IMR-90 (cell line): ENCODE measurements around the gene CTRL. TPM values are rescaled to one million over a fixed set of nuclear protein-coding genes. Genes with fewer than 3 reads are reported as not detected.

Source experiments
- ATAC-seq: fragments of 200-7000 bp; cut with Tn5 transposase; 2 replicates; pipeline ENCODE4 v1.9.1; 2020; ENCODE audit warnings: low read depth, mild to moderate bottlenecking, moderate library complexity
- BruUV-seq: library from RNA; stranded (reverse); fragments of 400-500 nt; replicated peaks from 2 replicates; lab custom pipeline; 2021; lab: Mats Ljungman, UMichigan
- CTCF ChIA-PET: fragments of 300-600 bp; formaldehyde crosslinking; extraction: SDS; loops from one replicate; lab custom pipeline; 2021; ENCODE audit warnings: antibody characterized with exemption; lab: Yijun Ruan, JAX
- POLR2A ChIA-PET: fragments of 300-600 bp; sonication (Branson Sonifier 250); formaldehyde crosslinking; loops from one replicate; lab custom pipeline; 2022; ENCODE audit warnings: antibody characterized with exemption; ENCODE audit not compliant: unreplicated experiment; lab: Charles Lee
- DNase-seq: peaks from one replicate; pipeline ENCODE4 v3.0.0; 2013
- H2AFZ ChIP-seq: replicated peaks from 2 replicates; pipeline ENCODE3; 2013; ENCODE audit warnings: low read length, mild to moderate bottlenecking; ENCODE audit not compliant: poor library complexity
- H2AK5ac ChIP-seq: 2 replicates; pipeline ENCODE4 v1.6.1; 2013; ENCODE audit warnings: low read depth, low read length, inconsistent platforms
- H2AK9ac ChIP-seq: replicated peaks from 2 replicates; pipeline ENCODE3; 2013; ENCODE audit warnings: mild to moderate bottlenecking, low read depth, low read length, moderate library complexity; ENCODE audit not compliant: poor library complexity
- H2BK120ac ChIP-seq: 2 replicates; pipeline ENCODE4 v1.6.1; 2013; ENCODE audit warnings: low read depth, low read length, inconsistent platforms
- H2BK15ac ChIP-seq: 3 replicates; pipeline ENCODE4 v1.6.1; 2013; ENCODE audit warnings: low read depth, low read length, inconsistent platforms
- H2BK20ac ChIP-seq: 2 replicates; pipeline ENCODE4 v1.6.1; 2013; ENCODE audit warnings: low read depth, mild to moderate bottlenecking, inconsistent platforms, low read length, moderate library complexity
- H2BK5ac ChIP-seq: 2 replicates; pipeline ENCODE4 v1.6.1; 2013; ENCODE audit warnings: mild to moderate bottlenecking, low read depth, low read length, inconsistent platforms; ENCODE audit not compliant: poor library complexity, severe bottlenecking
- H3K14ac ChIP-seq: replicated peaks from 2 replicates; pipeline ENCODE4 v1.6.1; 2013; ENCODE audit warnings: low read depth, low read length, inconsistent platforms
- H3K18ac ChIP-seq: 2 replicates; pipeline ENCODE4 v1.6.1; 2013; ENCODE audit warnings: low read depth, low read length, control low read depth
- H3K23ac ChIP-seq: 2 replicates; pipeline ENCODE4 v1.6.1; 2013; ENCODE audit warnings: low read depth, low read length, inconsistent platforms
- H3K27ac ChIP-seq: 2 replicates; pipeline ENCODE4 v1.5.1; 2013; ENCODE audit warnings: mild to moderate bottlenecking, control low read depth, low read length; ENCODE audit not compliant: insufficient read depth
- H3K27me3 ChIP-seq: 2 replicates; pipeline ENCODE4 v1.6.1; 2013; ENCODE audit warnings: low read length; ENCODE audit not compliant: control insufficient read depth, insufficient read depth
- H3K36me3 ChIP-seq: 2 replicates; pipeline ENCODE4 v1.6.1; 2013; ENCODE audit warnings: low read length, mixed read lengths; ENCODE audit not compliant: control insufficient read depth, insufficient read depth
- H3K4ac ChIP-seq: 2 replicates; pipeline ENCODE4 v1.6.1; 2013; ENCODE audit warnings: low read depth, low read length, inconsistent platforms
- H3K4me1 ChIP-seq: 2 replicates; pipeline ENCODE4 v1.6.1; 2013; ENCODE audit warnings: low read length, mixed read lengths; ENCODE audit not compliant: control insufficient read depth, insufficient read depth
- H3K4me2 ChIP-seq: 2 replicates; pipeline ENCODE4 v1.6.1; 2013; ENCODE audit warnings: low read depth, mild to moderate bottlenecking, control low read depth, low read length, moderate library complexity
- H3K4me3 ChIP-seq: 2 replicates; pipeline ENCODE4 v1.5.1; 2013; ENCODE audit warnings: low read depth, mild to moderate bottlenecking, control low read depth, low read length, moderate library complexity; ENCODE audit not compliant: insufficient read depth
- H3K56ac ChIP-seq: 2 replicates; pipeline ENCODE4 v1.6.1; 2013; ENCODE audit warnings: low read length, inconsistent platforms; ENCODE audit not compliant: insufficient read depth; ENCODE audit errors: extremely low read depth
- H3K79me1 ChIP-seq, 2 experiments: 2 replicates each; pipeline ENCODE4 v1.6.1; 2013; ENCODE audit warnings: low read length in 2 of 2, inconsistent platforms in 1 of 2, low read depth in 1 of 2
- H3K9ac ChIP-seq: 2 replicates; pipeline ENCODE4 v1.6.1; 2013; ENCODE audit warnings: low read depth, low read length, control low read depth
- H3K9me1 ChIP-seq: 2 replicates; pipeline ENCODE4 v1.6.1; 2013; ENCODE audit warnings: low read length, inconsistent platforms; ENCODE audit not compliant: insufficient read depth
- H3K9me3 ChIP-seq: 2 replicates; pipeline ENCODE4 v1.6.1; 2013; ENCODE audit warnings: low read length; ENCODE audit not compliant: control insufficient read depth, insufficient read depth
- H4K20me1 ChIP-seq: 2 replicates; pipeline ENCODE4 v1.6.1; 2013; ENCODE audit warnings: low read length, inconsistent platforms; ENCODE audit not compliant: insufficient read depth
- H4K5ac ChIP-seq: 2 replicates; pipeline ENCODE4 v1.6.1; 2013; ENCODE audit warnings: mild to moderate bottlenecking, low read depth, low read length, control low read depth
- H4K8ac ChIP-seq, 2 experiments: 2 replicates each; pipeline ENCODE4 v1.6.1; 2013; ENCODE audit warnings: low read depth in 2 of 2, low read length in 2 of 2, control low read depth in 1 of 2, inconsistent platforms in 1 of 2
- H4K91ac ChIP-seq: 2 replicates; pipeline ENCODE4 v1.6.1; 2013; ENCODE audit warnings: low read depth, low read length, inconsistent platforms; ENCODE audit not compliant: insufficient read depth
- CEBPB ChIP-seq: IDR thresholded peaks from 2 replicates; pipeline ENCODE4 v1.6.1; 2012; ENCODE audit warnings: low read depth, low read length, improper control_type of control experiment
- CHD1 ChIP-seq: IDR thresholded peaks from 2 replicates; pipeline ENCODE4 v1.6.1; 2012; ENCODE audit warnings: low read depth, low read length, improper control_type of control experiment
- FOS ChIP-seq: fragments of 150-350 bp; IDR thresholded peaks from 2 replicates; pipeline ENCODE4 v1.6.1; 2016; ENCODE audit warnings: low read depth, low read length
- MAFK ChIP-seq: IDR thresholded peaks from 2 replicates; pipeline ENCODE4 v1.6.1; 2012; ENCODE audit warnings: low read depth, low read length, improper control_type of control experiment
- MXI1 ChIP-seq: IDR thresholded peaks from 2 replicates; pipeline ENCODE4 v1.6.1; 2012; ENCODE audit warnings: low read depth, mild to moderate bottlenecking, low read length, moderate library complexity, borderline replicate concordance
- POLR2A ChIP-seq: IDR thresholded peaks from 2 replicates; pipeline ENCODE4 v1.6.1; 2012; ENCODE audit warnings: mild to moderate bottlenecking, low read depth, low read length
- RAD21 ChIP-seq: IDR thresholded peaks from 2 replicates; pipeline ENCODE4 v1.6.1; 2012; ENCODE audit warnings: low read length, improper control_type of control experiment
- RCOR1 ChIP-seq: IDR thresholded peaks from 2 replicates; pipeline ENCODE4 v1.6.1; 2012; ENCODE audit warnings: mild to moderate bottlenecking, low read length, improper control_type of control experiment; ENCODE audit not compliant: insufficient replicate concordance
- SMC3 ChIP-seq: fragments of 150-350 bp; IDR thresholded peaks from 2 replicates; pipeline ENCODE4 v1.6.1; 2016; ENCODE audit warnings: low read depth, mild to moderate bottlenecking, antibody characterized with exemption, low read length, moderate library complexity
- WGBS, 2 experiments: methylation state at CpG; one replicate each; pipeline versions ENCODE4 v1.1.5 to v1.1.7; 2013; ENCODE audit warnings: missing lambda C conversion rate in 2 of 2; ENCODE audit not compliant: insufficient read length in 1 of 2; ENCODE audit errors: extremely low coverage in 2 of 2; 5-methylcytosine and 5-hydroxymethylcytosine counted together
- dilution Hi-C: fragments of 300-500 bp; cut with HindIII; formaldehyde crosslinking; loops from one replicate; pipeline ENCODE4 v1.14.3; 2018; ENCODE audit warnings: low sequenced_read_pairs; ENCODE audit not compliant: unreplicated experiment
- in situ Hi-C: fragments of 300-500 bp; cut with MboI; formaldehyde crosslinking; loops from 3 replicates; pipeline ENCODE4 v1.14.3; 2019; ENCODE audit warnings: low sequenced_read_pairs, inconsistent platforms, mixed read lengths
- intact Hi-C: fragments of 100-400 bp; cut with micrococcal nuclease; formaldehyde crosslinking; loops from 2 replicates; pipeline ENCODE4 v1.10.0; 2022
- polyA plus RNA-seq, 3 experiments: library from polyadenylated mRNA; depleted of rRNA; stranded (reverse); fragments of >200 nt; gene quantifications; 2 replicates each; pipeline ENCODE4 v1.2.3, GENCODE V29; 2012; ENCODE audit warnings: low replicate concordance in 1 of 3
- total RNA-seq: library from RNA; depleted of rRNA; stranded (reverse); fragments of >200 nt; gene quantifications from 2 replicates; pipeline ENCODE4 v1.2.3, GENCODE V29; 2012
- TF ChIP-seq, protein P1 (sequence below): conservative IDR thresholded peaks from 2 replicates; pipeline ENCODE4 v1.5.1; 2012; ENCODE audit warnings: mild to moderate bottlenecking, low read depth, low read length, improper control_type of control experiment
- TF ChIP-seq, protein P2 (sequence below): fragments of 150-350 bp; IDR thresholded peaks from 2 replicates; pipeline ENCODE4 v1.6.1; 2016; ENCODE audit warnings: low read depth, mild to moderate bottlenecking, low read length, moderate library complexity, borderline replicate concordance

CTRL gene
- total and polyA plus RNA-seq, 2 of the 4 experiments (the other 2 are of a cell fraction): 0.18 to 1.1 TPM

DNA sequence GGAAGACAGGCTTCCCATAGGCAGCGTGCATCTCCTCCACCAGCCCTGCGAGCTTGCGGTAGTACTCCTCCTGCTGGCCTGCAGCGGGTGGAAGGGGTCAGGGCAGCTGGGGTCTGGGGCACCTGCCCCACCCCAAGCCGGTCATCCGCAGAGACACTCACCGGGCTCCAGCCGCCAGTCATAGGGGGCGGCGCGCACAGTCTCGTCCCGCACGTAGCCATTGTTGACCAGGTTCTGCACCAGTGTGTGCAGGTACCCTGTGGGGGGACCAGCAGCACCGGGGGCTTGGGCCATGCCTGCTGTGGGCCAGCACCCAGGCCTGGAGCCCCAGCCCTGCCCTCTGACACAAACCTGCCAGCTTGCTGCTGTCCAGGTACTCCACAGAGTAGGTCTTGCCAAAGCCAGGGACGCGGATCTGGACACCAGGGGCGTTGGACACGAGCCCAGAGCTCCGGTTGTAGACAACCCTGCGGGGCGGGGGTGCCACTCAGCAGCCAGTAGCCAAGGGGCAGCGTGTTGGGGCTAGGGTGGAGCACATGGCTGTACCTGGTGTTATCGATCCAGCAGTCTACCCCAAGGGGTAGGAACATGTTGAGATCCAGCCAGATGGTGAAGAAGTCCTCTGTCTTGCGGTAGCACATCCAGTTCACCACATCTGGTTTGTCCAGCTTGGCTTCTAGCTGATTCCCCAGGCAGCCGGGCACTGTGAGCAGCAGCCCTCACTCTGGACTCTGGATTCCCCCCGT lies 11.0 kb upstream of the CTRL start (continued):
- TF ChIP-seq, protein P1, sequence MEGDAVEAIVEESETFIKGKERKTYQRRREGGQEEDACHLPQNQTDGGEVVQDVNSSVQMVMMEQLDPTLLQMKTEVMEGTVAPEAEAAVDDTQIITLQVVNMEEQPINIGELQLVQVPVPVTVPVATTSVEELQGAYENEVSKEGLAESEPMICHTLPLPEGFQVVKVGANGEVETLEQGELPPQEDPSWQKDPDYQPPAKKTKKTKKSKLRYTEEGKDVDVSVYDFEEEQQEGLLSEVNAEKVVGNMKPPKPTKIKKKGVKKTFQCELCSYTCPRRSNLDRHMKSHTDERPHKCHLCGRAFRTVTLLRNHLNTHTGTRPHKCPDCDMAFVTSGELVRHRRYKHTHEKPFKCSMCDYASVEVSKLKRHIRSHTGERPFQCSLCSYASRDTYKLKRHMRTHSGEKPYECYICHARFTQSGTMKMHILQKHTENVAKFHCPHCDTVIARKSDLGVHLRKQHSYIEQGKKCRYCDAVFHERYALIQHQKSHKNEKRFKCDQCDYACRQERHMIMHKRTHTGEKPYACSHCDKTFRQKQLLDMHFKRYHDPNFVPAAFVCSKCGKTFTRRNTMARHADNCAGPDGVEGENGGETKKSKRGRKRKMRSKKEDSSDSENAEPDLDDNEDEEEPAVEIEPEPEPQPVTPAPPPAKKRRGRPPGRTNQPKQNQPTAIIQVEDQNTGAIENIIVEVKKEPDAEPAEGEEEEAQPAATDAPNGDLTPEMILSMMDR: no peak

DNA sequence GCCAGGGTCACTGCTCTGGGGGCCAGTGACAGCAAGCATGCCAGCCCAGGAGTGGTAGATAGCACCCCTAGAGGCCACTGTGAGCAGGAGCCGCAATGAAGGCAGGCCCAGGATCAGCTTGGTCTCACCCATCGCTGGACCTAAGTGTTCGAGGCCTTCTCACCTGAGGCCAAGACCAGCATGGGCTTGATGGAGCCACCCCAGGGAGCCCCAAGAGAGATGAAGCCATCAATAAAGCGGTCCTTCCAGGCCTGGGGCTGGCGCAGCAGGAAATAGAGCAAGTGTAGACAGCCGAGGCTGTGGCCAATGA lies 10.5 kb upstream of the CTRL start:
- ChIA-PET POLR2A (no interaction called here), CTCF (interaction anchor here (0.5 to 0.8 kb wide), 3 partner anchors 53 to 113 kb away, joined by 3 read pairs; no protein-coding TSS in a partner anchor)
- intact Hi-C loops: no loop called here
- TF ChIP-seq CEBPB (no peak), CHD1 (no peak), POLR2A (no peak), MAFK (no peak), RAD21 (peak; percentile 46), MXI1 (no peak), SMC3 (no peak), FOS (no peak), RCOR1 (no peak)
- TF ChIP-seq, protein P1: peak; percentile 52
- TF ChIP-seq, protein P2, sequence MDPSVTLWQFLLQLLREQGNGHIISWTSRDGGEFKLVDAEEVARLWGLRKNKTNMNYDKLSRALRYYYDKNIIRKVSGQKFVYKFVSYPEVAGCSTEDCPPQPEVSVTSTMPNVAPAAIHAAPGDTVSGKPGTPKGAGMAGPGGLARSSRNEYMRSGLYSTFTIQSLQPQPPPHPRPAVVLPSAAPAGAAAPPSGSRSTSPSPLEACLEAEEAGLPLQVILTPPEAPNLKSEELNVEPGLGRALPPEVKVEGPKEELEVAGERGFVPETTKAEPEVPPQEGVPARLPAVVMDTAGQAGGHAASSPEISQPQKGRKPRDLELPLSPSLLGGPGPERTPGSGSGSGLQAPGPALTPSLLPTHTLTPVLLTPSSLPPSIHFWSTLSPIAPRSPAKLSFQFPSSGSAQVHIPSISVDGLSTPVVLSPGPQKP: no peak

More for the DNA sequence above, 10.5 kb upstream of the CTRL start:
- H3K4me3 ChIP-seq: no peak overlapping the region
- in situ Hi-C loops (loop anchor here (25.0 kb wide), 1 partner anchor 405 kb away; the partner anchor contains the start of gene RIPOR1), dilution Hi-C loops (no loop called here)
- no peaks in the 10 kb centered on the region for H3K27me3 ChIP-seq
- H3K4me1 ChIP-seq: peaks cover 1% of the 10 kb centered on the region
- WGBS, 2 experiments: 74% methylated on average over 5 of the region's 6 CpGs; no CpG with 5 or more reads in 1 of the 2 experiments
- no peak overlapping the region for H2BK15ac ChIP-seq
- peaks cover 2% of the 10 kb centered on the region; the same call in 1 of the 2 replicates for H3K9me1 ChIP-seq
- H3K9ac ChIP-seq: no peak overlapping the region
- H3K9me3 ChIP-seq: no peaks in the 10 kb centered on the region
- H3K56ac ChIP-seq: no peak overlapping the region
- no TSS peak for BruUV-seq
- no peak overlapping the region for H3K4me2 ChIP-seq
- no peak overlapping the region for H4K5ac ChIP-seq
- H2BK20ac ChIP-seq: no peak overlapping the region
- H3K23ac ChIP-seq: no peak overlapping the region
- H3K79me1 ChIP-seq: peaks cover 15 to 76% of the 10 kb centered on the region in 2 experiments
- no peak overlapping the region for H3K14ac ChIP-seq
- H2AK9ac ChIP-seq: peak overlapping the region; percentile 70
- H2BK5ac ChIP-seq: no peak overlapping the region
- no peak overlapping the region for H2AFZ ChIP-seq
- no peak overlapping the region for H4K8ac ChIP-seq
- H2AK5ac ChIP-seq: no peak overlapping the region
- peak; percentile 20 for DNase-seq
- H2BK120ac ChIP-seq: no peak overlapping the region
- H4K91ac ChIP-seq: no peak overlapping the region
- H3K18ac ChIP-seq: no peak overlapping the region
- peaks cover 74% of the 10 kb centered on the region for H3K36me3 ChIP-seq
- ATAC-seq: peak; percentile 53
- H4K20me1 ChIP-seq: peaks cover 54% of the 10 kb centered on the region
- no peak overlapping the region for H3K27ac ChIP-seq
- no peak overlapping the region for H3K4ac ChIP-seq
